ENCODE data around the gene SEMA3C.

Gene SEMA3C

DNA sequence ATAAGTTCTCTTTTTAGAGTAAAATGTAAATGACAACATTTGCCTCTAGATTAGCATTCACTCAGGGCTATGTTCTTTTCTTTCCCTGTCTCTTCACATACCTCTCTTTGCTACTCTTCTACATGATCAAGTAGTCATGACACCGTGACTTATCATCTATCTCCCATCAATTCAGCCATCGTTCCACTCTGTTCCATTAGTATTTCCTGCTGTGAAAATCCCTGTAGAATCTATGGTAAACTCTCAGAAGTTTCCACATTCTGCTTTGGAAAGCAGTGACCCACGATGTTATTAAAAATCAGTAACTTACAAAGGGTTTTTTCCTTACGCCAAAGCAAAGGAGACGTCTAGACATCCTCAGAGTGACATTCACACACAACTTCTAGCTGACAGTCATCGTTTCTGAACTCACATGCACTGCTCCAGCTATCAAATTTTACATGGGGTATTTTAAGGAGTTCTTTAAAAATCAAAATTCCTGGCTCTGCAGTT is 135.6 kb downstream of the SEMA3C start:
- Mint-ChIP-seq H3K27me3 (no peaks in the 10 kb centered on the region), H3K36me3 (ENCODE audit: low read depth) (no peaks in the 10 kb centered on the region), H3K27ac (no peak overlapping the region), H3K9me3 (peaks cover 5% of the 10 kb centered on the region), H3K4me3 (no peak overlapping the region), H3K4me1 (ENCODE audit: low read depth) (no peaks in the 10 kb centered on the region)

DNA sequence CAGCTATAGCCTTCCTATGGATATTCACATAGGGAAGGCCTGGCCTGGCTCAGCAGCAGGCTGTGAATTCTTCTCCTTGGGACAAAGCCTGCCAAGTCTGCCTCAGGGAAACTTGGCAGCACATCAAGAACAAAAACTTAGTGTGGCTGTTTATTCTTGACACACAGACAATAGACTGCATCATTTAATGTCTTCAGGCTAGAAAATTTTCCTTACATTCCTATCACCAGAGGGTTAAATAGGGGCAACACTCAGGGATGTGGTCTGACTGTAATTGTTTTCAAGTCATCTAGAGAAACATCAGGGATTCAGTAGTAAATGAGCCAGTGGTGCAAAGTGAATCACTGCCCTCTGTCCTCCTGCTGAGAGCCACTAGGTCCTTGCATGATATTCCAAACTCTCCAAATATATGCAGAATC is 137.3 kb downstream of the SEMA3C start:
- H3K27ac Mint-ChIP-seq: no peak overlapping the region
- H3K9me3 Mint-ChIP-seq: peaks cover 1% of the 10 kb centered on the region
- no peaks in the 10 kb centered on the region for H3K4me1 Mint-ChIP-seq (ENCODE audit: low read depth)
- H3K36me3 Mint-ChIP-seq (ENCODE audit: low read depth): no peaks in the 10 kb centered on the region
- no peaks in the 10 kb centered on the region for H3K27me3 Mint-ChIP-seq
- H3K4me3 Mint-ChIP-seq: no peak overlapping the region

DNA sequence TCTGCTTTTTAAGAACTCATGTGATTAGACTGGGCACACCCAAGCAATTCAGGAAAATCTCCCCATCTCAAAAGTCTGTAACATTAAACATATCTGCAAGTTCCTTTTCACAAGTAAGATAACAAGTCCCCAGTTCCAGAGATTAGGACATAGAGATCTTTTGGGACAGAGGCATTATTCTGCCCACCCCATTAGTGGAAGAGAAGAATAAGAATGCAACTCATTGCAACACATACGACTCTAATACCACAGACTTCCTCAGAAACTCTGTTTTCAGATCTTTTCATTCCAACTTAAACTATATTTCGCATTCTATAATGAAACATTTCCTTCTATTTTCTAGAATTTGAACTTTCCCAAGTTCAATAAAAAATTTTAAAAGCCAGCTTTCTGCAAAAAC is 137.7 kb downstream of the SEMA3C start:
- no peaks in the 10 kb centered on the region for H3K9me3 Mint-ChIP-seq
- H3K4me3 Mint-ChIP-seq: no peak overlapping the region
- no peaks in the 10 kb centered on the region for H3K36me3 Mint-ChIP-seq (ENCODE audit: low read depth)
- no peaks in the 10 kb centered on the region for H3K4me1 Mint-ChIP-seq (ENCODE audit: low read depth)
- H3K27ac Mint-ChIP-seq: no peak overlapping the region
- H3K27me3 Mint-ChIP-seq: no peaks in the 10 kb centered on the region

DNA sequence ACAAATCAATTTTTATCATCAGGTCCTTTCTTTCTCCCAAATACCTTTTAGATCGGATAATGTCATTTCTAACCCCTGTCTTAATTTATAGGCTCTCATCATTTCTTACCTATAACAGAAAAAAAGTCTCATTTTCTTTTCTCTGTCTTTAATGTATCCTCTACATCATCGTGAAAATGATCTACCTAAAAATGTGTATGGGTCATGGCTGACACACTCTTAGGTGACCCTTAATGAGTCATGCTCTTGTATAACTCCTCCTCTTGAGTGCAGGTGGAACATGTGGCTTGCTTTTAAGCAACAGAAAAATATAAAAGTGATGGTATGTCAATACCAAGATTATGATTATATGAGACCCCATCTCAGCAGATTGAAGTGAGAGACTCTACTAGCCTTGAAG is 139.4 kb downstream of the SEMA3C start:
- Mint-ChIP-seq H3K36me3 (ENCODE audit: low read depth) (no peaks in the 10 kb centered on the region), H3K27ac (no peak overlapping the region), H3K27me3 (no peaks in the 10 kb centered on the region), H3K9me3 (no peaks in the 10 kb centered on the region), H3K4me3 (no peak overlapping the region), H3K4me1 (ENCODE audit: low read depth) (no peaks in the 10 kb centered on the region)

DNA sequence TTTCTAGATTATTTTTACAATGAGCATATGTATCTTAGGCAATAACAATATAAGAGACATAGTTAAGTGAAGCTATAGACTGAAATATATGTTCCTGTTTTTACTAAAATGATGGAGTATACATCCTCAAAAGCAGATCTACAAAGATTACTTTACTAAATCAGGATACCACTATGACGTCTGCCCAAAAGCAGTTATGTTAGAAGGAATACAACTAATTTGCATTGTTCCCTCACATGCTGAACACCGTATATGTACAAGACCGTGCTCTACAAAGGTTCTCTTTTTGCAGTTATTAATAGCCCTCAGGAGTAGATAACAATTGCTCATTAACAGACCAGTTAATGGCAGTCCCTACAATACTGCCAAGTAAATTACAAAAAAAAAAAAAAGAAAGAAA is 143.0 kb downstream of the SEMA3C start:
- H3K36me3 Mint-ChIP-seq (ENCODE audit: low read depth): no peaks in the 10 kb centered on the region
- no peak overlapping the region for H3K4me3 Mint-ChIP-seq
- H3K27me3 Mint-ChIP-seq: no peaks in the 10 kb centered on the region
- no peaks in the 10 kb centered on the region for H3K9me3 Mint-ChIP-seq
- H3K27ac Mint-ChIP-seq: no peak overlapping the region
- H3K4me1 Mint-ChIP-seq (ENCODE audit: low read depth): no peaks in the 10 kb centered on the region

DNA sequence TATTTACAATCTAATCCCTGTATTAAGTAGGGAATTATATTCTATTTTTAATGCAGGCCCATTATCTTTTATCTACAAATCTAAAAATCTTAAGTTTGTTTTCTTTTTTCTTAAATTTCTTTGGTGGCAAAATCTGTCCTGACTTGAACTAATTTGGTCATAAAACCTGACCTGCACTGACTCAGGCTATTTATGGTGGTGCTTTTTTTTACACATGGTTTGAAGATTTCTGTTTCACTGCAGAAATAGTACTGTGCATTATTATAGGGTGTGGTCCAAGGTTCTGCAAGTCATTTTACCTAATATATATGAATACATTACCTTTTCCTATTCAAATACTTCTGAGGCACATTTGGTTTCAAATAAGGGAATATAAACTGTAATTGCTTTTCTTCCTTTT is 143.4 kb downstream of the SEMA3C start:
- Mint-ChIP-seq H3K4me1 (ENCODE audit: low read depth) (no peaks in the 10 kb centered on the region), H3K27me3 (no peaks in the 10 kb centered on the region), H3K4me3 (no peak overlapping the region), H3K27ac (no peak overlapping the region), H3K9me3 (no peaks in the 10 kb centered on the region), H3K36me3 (ENCODE audit: low read depth) (no peaks in the 10 kb centered on the region)

DNA sequence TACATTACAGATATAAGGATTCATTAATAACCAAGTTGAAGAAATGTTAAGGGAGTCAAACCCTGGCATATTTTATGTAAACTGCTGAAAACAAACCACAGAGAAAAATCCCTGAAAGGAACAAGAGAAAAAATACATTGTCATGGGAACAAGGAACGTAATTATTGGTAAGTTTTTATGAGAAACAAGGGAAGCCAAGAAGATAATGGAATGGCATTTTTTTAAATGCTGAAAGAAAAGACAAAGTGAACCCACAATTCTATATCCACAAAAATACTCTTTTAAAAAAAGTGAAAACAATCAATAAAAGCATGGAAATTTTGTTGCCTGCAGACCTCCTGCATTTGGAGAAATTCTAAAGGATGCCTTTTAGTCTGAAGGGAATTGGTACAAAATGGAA is 144.0 kb downstream of the SEMA3C start:
- H3K36me3 Mint-ChIP-seq (ENCODE audit: low read depth): no peaks in the 10 kb centered on the region

DNA sequence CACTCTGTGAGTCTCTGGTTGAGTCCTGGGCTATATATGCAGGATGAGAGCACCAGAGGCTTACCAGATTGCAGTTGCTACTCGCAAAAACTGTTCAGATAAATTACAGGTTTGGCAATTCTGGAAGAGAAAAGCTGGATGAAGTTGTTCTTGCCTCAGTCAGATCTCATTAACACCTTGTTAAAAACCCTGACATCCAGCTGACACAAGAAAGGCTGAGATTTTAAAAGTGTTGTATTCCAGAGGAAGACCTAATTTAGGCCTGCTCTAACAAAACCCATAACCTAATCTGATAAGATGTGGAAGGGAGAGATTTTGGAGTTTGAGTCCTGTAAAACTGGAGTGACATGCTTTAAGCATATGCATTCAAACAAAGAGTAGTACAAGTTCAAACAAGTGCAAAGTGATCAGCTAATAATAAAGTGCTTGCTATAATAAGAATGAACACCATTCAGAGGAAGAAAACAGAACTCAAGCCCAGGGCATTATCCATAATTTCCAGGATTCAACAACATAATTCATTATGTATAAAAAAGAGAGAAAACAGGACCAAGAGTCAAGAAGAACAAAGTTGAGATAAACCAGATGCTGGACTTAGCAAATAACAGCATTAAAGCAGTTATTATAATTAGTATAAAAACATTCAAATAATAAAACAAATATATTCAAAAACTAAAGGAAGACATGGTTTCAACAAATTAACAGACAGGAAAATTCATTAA is 144.9 kb downstream of the SEMA3C start:
- H3K4me1 Mint-ChIP-seq (ENCODE audit: low read depth): no peaks in the 10 kb centered on the region
- no peaks in the 10 kb centered on the region for H3K36me3 Mint-ChIP-seq (ENCODE audit: low read depth)

More for the DNA sequence above, 144.0 kb downstream of the SEMA3C start:
- no peaks in the 10 kb centered on the region for H3K4me1 Mint-ChIP-seq (ENCODE audit: low read depth)
- no peaks in the 10 kb centered on the region for H3K9me3 Mint-ChIP-seq
- no peak overlapping the region for H3K27ac Mint-ChIP-seq
- H3K27me3 Mint-ChIP-seq: no peaks in the 10 kb centered on the region
- no peak overlapping the region for H3K4me3 Mint-ChIP-seq

DNA sequence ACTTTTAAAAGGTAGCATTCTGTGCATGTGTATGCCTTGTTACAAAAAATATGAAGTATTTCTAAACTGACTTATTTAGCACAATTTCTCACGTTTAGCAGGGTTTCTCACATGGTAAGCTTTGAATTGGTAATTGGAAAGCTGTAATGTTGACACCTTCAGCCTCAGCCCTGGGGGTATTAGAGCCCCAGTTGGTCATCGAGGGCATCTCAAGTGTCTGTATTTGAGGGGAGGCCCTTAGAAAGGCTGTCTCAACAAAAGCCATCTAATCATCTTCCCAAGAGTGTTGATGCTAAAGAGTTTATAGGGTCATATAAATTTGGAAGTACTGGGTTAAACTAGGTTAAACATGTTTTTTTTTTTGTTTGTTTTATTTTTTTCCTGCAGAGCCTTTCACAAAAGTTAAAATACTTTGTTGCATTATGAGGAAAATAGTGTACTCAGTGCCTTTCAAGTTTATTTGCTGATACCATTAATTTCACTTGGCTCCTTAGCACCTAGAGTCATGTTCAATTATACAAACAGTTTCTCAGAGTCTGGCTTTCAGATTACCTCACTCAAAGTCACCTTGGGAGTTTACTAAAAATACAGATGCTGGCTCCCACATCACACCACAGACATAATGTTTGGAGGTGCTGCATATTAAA is 146.4 kb downstream of the SEMA3C start:
- Mint-ChIP-seq H3K36me3 (ENCODE audit: low read depth) (no peaks in the 10 kb centered on the region), H3K27me3 (no peaks in the 10 kb centered on the region), H3K9me3 (no peaks in the 10 kb centered on the region), H3K4me1 (ENCODE audit: low read depth) (no peaks in the 10 kb centered on the region), H3K4me3 (no peak overlapping the region), H3K27ac (no peak overlapping the region)

More for the DNA sequence above, 144.9 kb downstream of the SEMA3C start:
- Mint-ChIP-seq H3K9me3 (no peaks in the 10 kb centered on the region), H3K4me3 (no peak overlapping the region), H3K27ac (no peak overlapping the region), H3K27me3 (no peaks in the 10 kb centered on the region)

DNA sequence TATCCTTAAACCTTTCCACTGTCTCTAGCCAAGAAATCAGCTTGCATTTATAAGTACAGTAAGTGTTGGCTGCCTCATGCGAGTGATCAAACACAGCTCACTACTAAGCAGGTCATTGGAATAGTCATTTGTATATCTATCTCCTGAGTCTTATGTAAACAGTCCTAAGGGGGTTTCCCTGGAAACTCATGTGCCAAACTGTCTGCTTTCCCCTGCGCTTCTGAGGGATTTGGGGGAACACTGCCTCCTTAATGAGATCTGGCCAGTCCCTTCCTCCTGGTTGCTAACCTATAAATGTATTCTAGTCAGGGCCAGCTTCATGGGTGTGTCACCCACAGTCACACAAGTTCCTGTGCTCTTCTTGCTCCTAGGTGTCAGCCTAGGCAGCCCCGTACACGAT is 147.3 kb downstream of the SEMA3C start:
- Mint-ChIP-seq H3K9me3 (no peaks in the 10 kb centered on the region), H3K27me3 (no peaks in the 10 kb centered on the region), H3K27ac (no peak overlapping the region), H3K4me1 (ENCODE audit: low read depth) (no peaks in the 10 kb centered on the region), H3K4me3 (no peak overlapping the region), H3K36me3 (ENCODE audit: low read depth) (no peaks in the 10 kb centered on the region)

DNA sequence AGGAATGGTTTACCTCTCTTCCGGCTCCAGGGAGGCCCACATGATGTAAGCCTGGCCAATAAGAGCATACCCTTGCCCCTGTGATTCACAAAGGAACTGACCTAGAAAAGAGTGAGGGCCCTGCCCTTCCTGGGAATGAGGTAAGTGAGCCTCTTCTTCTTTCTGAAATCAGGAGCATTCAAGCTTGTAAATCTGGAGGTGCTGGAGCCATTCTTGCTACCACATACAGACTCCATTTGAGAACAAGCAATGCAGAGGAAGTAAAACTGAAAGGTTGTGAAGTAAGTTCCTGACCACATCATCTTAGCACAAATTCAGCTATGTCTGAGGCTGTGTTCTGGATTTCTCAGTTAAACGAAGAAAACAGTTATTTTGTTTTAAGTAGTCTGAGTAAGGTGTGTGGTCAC is 148.2 kb downstream of the SEMA3C start:
- Mint-ChIP-seq H3K4me1 (ENCODE audit: low read depth) (no peaks in the 10 kb centered on the region), H3K4me3 (no peak overlapping the region), H3K9me3 (no peaks in the 10 kb centered on the region), H3K27me3 (no peaks in the 10 kb centered on the region), H3K36me3 (ENCODE audit: low read depth) (no peaks in the 10 kb centered on the region), H3K27ac (no peak overlapping the region)

DNA sequence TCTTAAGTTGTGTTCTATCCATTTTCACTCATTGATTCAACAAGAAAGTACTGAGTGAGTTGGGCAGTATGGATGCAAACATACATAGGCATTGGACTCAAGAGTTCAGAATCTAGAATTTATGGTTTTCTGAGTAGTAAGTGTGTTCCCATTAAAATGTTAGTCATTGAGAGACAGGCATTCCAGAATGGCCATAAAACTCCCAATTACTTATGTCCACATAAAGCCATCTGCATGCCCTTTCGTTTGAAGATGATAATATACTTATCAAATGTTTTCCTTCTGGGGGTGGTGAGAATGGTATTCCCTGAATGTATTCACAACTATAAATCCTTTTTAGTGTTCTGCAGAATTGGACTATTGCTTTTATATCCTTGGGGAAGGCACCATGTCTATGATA is 148.8 kb downstream of the SEMA3C start:
- H3K36me3 Mint-ChIP-seq (ENCODE audit: low read depth): no peaks in the 10 kb centered on the region
- H3K9me3 Mint-ChIP-seq: no peaks in the 10 kb centered on the region
- H3K27me3 Mint-ChIP-seq: no peaks in the 10 kb centered on the region
- no peak overlapping the region for H3K4me3 Mint-ChIP-seq
- no peak overlapping the region for H3K27ac Mint-ChIP-seq
- H3K4me1 Mint-ChIP-seq (ENCODE audit: low read depth): no peaks in the 10 kb centered on the region

DNA sequence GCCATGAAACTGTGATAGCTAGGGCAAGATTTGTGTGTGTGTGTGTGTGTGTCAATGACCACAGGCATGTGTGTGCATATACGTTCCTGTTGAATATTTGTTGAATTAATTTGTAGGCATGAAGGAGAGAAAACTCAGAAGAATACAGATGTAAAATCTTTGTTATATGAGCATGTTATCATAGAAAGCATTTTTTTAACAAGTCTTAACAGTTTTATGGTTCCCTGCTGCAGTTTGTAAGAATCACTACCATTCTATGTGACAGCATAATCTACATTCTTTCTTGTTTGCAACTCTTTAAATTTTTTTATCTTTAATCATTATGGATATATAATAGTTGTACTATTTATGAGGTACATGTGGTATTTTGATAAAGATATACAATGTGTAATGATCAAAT is 150.1 kb downstream of the SEMA3C start:
- Mint-ChIP-seq H3K27me3 (no peaks in the 10 kb centered on the region), H3K9me3 (no peaks in the 10 kb centered on the region), H3K4me3 (no peak overlapping the region), H3K27ac (no peak overlapping the region), H3K4me1 (ENCODE audit: low read depth) (no peaks in the 10 kb centered on the region), H3K36me3 (ENCODE audit: low read depth) (no peaks in the 10 kb centered on the region)

DNA sequence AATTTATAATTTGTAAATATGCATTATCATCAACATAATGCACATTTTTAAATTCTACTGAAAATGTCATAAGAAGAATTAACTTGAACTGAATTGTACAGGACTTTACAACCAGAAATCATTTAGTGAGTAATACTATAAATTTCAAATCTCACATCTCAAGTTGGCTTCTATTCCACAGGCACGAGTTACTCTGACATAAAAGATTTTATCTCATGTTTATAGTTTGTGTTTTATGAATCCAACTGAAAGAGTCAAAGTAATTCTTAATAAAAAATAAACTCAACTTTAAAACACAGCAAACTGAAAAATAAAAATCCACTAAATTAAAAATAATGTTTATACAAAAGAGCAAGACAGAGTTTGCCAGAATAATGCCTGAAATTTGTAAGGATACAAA is 151.2 kb downstream of the SEMA3C start:
- H3K4me1 Mint-ChIP-seq (ENCODE audit: low read depth): no peaks in the 10 kb centered on the region
- H3K36me3 Mint-ChIP-seq (ENCODE audit: low read depth): no peaks in the 10 kb centered on the region
- no peak overlapping the region for H3K4me3 Mint-ChIP-seq
- H3K9me3 Mint-ChIP-seq: no peaks in the 10 kb centered on the region
- no peak overlapping the region for H3K27ac Mint-ChIP-seq
- no peaks in the 10 kb centered on the region for H3K27me3 Mint-ChIP-seq

DNA sequence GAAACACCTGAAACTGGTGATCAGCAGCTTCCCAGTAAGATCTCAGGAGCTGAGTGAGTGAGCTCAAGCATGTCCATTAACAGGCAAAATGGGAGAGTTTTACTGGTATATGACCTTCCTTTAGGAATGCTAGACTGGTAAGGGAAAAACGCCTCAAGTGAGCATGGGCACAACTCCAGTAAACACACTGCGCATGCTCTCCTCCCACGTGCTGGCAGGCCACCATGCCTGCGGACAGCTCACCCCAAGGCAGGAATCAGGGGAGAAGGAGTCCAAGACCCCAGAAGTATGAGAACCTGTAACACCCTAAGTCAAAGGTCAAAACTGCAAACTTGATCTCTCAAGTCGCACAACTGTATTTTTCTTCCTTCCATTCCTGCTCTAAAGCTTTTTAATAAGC is 152.1 kb downstream of the SEMA3C start:
- no peak overlapping the region for H3K27ac Mint-ChIP-seq
- H3K36me3 Mint-ChIP-seq (ENCODE audit: low read depth): no peaks in the 10 kb centered on the region
- H3K4me3 Mint-ChIP-seq: no peak overlapping the region
- H3K27me3 Mint-ChIP-seq: no peaks in the 10 kb centered on the region
- H3K4me1 Mint-ChIP-seq (ENCODE audit: low read depth): no peaks in the 10 kb centered on the region
- H3K9me3 Mint-ChIP-seq: no peaks in the 10 kb centered on the region

DNA sequence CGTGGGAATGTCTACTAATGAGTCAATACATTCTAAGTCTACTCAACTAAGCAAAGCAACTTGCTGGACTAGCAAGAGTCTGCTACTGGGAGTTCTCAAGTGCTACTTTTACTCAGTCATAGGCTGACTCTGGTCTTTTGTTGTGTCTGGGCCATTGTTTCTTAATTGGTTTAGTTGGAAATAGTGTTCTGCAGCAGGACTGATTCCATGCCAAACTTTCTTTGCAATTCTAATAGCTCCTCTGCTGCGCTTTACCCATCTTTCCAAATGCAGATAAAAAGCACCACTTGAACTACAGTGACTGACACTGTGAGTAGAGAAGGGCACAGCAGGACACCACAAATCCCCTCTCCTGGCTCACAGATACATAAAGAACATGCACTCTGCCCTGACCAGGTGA is 154.7 kb downstream of the SEMA3C start:
- no peaks in the 10 kb centered on the region for H3K36me3 Mint-ChIP-seq (ENCODE audit: low read depth)
- no peak overlapping the region for H3K4me3 Mint-ChIP-seq
- no peaks in the 10 kb centered on the region for H3K4me1 Mint-ChIP-seq (ENCODE audit: low read depth)
- no peak overlapping the region for H3K27ac Mint-ChIP-seq
- no peaks in the 10 kb centered on the region for H3K27me3 Mint-ChIP-seq
- no peaks in the 10 kb centered on the region for H3K9me3 Mint-ChIP-seq

Measured in stimulated activated naive CD8-positive, alpha-beta T cell treated with anti-CD3 and anti-CD28 coated beads, Interleukin-15, Interleukin-2, amounts not matched to agents 100 ng/mL and 50 ng/mL, for 24 hours (primary cell).